ENCODE data around the gene SSR1. TPM values are rescaled to one million over a fixed set of nuclear protein-coding genes. Genes with fewer than 3 reads are reported as not detected.

SSR1 gene
- total RNA-seq, 1 donor from 2014 or later, result 183 TPM

DNA sequence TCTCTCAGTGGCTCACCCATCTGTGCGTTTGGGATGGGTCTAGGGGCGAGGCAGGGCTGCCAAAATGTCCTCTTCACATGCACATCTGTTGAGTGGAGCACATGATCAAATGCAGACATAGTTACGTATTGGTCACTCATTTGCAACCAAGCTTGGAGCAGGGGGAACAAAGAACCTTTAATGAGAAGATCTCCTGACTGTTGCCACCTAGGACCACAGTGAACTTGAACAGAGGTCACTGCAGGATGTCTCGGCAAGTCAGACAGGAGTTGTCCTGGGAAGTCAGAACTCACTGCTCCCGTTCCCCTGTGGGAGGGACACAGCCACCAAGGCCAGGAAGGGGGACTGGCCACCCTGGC, 73.4 kb downstream of the SSR1 start:
- Mint-ChIP-seq H3K9me3 (ENCODE audit: unreplicated experiment) (no peaks in the 10 kb centered on the region), H3K27ac (ENCODE audit: unreplicated experiment) (no peak overlapping the region), H3K4me1 (ENCODE audit: unreplicated experiment) (peaks cover 29% of the 10 kb centered on the region), H3K4me3 (ENCODE audit: unreplicated experiment) (no peak overlapping the region), H3K36me3 (ENCODE audit: unreplicated experiment) (peaks cover 12% of the 10 kb centered on the region), H3K27me3 (ENCODE audit: unreplicated experiment) (no peaks in the 10 kb centered on the region)
- DNase-seq (ENCODE audit: extremely low spot score, unreplicated experiment), result no peak
- TF ChIP-seq, protein P1, sequence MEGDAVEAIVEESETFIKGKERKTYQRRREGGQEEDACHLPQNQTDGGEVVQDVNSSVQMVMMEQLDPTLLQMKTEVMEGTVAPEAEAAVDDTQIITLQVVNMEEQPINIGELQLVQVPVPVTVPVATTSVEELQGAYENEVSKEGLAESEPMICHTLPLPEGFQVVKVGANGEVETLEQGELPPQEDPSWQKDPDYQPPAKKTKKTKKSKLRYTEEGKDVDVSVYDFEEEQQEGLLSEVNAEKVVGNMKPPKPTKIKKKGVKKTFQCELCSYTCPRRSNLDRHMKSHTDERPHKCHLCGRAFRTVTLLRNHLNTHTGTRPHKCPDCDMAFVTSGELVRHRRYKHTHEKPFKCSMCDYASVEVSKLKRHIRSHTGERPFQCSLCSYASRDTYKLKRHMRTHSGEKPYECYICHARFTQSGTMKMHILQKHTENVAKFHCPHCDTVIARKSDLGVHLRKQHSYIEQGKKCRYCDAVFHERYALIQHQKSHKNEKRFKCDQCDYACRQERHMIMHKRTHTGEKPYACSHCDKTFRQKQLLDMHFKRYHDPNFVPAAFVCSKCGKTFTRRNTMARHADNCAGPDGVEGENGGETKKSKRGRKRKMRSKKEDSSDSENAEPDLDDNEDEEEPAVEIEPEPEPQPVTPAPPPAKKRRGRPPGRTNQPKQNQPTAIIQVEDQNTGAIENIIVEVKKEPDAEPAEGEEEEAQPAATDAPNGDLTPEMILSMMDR (IDR thresholded peaks at IDR 0.05), result no peak

DNA sequence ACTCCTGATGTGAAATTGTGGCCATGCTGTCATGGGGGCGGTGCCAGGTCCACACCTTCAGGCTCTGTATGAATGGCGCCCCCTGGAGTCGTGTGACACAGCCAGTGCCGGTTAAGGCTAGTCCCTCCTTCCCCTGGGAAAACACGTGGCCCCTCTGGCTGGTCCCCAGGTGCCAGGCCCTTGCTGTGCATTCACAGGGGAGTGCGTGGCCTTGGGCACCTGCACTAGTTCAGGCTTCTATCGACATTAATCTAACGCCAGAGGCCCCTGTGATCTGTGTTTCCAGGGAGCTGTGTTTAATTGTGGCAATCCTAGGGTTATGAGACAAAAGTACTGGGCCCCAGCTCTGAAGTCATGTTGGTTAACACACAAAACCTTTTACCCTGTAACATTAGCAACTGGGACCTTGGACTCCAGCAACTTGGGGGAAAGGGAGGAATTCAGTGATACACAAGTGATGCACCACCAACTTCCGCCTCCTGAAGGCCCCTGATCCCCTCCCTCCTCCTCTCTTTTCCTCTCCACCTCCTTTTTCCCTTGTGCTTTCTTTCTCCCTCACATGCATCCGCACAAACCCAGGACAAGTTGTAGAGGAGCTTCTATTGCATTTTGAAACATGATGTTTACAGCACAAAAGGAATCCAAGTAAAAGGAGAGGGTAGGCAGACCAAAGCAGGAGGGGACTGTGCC, 74.0 kb downstream of the SSR1 start:
- Mint-ChIP-seq H3K4me3 (ENCODE audit: unreplicated experiment) (no peak overlapping the region), H3K36me3 (ENCODE audit: unreplicated experiment) (peaks cover 17% of the 10 kb centered on the region), H3K27ac (ENCODE audit: unreplicated experiment) (no peak overlapping the region), H3K9me3 (ENCODE audit: unreplicated experiment) (no peaks in the 10 kb centered on the region), H3K27me3 (ENCODE audit: unreplicated experiment) (no peaks in the 10 kb centered on the region), H3K4me1 (ENCODE audit: unreplicated experiment) (peaks cover 29% of the 10 kb centered on the region)
- DNase-seq (ENCODE audit: extremely low spot score, unreplicated experiment), result no peak
- TF ChIP-seq, protein P1 (IDR thresholded peaks at IDR 0.05), result peak; percentile 63

DNA sequence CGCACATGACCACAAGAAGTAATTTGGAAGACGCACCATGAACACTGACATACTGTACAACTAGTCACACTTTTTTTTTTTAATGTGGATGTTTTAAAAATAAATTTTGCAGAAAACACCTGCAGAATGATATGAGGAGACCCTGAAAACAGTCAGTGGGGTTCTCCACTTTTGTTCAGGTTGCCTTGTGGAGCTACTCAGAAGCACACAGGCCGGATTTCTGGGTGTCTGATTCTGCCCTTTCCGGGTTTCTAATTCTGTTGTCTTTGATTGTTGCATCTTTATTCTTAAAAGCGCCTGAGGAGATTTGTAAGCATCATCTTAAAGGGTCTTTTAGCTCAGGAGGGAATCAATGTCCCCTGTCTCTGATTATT, 74.5 kb downstream of the SSR1 start:
- Mint-ChIP-seq H3K9me3 (ENCODE audit: unreplicated experiment) (no peaks in the 10 kb centered on the region), H3K4me1 (ENCODE audit: unreplicated experiment) (peaks cover 26% of the 10 kb centered on the region), H3K4me3 (ENCODE audit: unreplicated experiment) (no peak overlapping the region), H3K36me3 (ENCODE audit: unreplicated experiment) (peaks cover 15% of the 10 kb centered on the region), H3K27ac (ENCODE audit: unreplicated experiment) (no peak overlapping the region), H3K27me3 (ENCODE audit: unreplicated experiment) (no peaks in the 10 kb centered on the region)
- TF ChIP-seq, protein P1 (IDR thresholded peaks at IDR 0.05), result no peak
- no peak for DNase-seq (ENCODE audit: extremely low spot score, unreplicated experiment)

DNA sequence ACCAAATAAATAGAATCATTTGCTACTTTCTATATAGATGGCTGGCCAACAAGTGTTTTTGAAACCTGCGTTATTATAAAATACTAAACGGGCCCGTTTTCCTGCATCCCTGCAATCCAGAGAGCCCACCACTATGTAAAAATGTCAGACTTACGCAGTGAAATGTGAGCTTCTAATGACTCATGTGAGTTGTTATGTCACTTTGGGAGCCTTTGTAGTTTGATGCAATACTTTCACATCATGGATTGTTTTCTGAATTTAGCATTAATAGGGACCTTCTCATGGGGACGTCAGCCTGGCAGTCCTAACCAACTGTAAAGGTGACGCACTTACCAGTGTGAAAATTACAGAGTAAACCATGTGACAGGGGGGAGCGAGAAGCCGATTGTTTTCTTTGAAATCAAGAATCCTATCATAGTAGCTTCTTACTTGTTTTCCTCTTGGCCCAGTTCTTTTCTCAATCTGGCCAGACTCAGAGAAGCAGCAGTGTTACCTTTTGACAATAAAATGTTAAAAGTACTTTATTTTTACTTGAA, 75.3 kb downstream of the SSR1 start:
- H3K4me1 Mint-ChIP-seq (ENCODE audit: unreplicated experiment), result peaks cover 18% of the 10 kb centered on the region
- H3K4me3 Mint-ChIP-seq (ENCODE audit: unreplicated experiment), result no peak overlapping the region
- H3K36me3 Mint-ChIP-seq (ENCODE audit: unreplicated experiment), result peaks cover 15% of the 10 kb centered on the region
- H3K27me3 Mint-ChIP-seq (ENCODE audit: unreplicated experiment), result no peaks in the 10 kb centered on the region
- H3K27ac Mint-ChIP-seq (ENCODE audit: unreplicated experiment), result no peak overlapping the region
- DNase-seq (ENCODE audit: extremely low spot score, unreplicated experiment), result no peak
- no peaks in the 10 kb centered on the region for H3K9me3 Mint-ChIP-seq (ENCODE audit: unreplicated experiment)
- TF ChIP-seq, protein P1 (IDR thresholded peaks at IDR 0.05), result no peak

DNA sequence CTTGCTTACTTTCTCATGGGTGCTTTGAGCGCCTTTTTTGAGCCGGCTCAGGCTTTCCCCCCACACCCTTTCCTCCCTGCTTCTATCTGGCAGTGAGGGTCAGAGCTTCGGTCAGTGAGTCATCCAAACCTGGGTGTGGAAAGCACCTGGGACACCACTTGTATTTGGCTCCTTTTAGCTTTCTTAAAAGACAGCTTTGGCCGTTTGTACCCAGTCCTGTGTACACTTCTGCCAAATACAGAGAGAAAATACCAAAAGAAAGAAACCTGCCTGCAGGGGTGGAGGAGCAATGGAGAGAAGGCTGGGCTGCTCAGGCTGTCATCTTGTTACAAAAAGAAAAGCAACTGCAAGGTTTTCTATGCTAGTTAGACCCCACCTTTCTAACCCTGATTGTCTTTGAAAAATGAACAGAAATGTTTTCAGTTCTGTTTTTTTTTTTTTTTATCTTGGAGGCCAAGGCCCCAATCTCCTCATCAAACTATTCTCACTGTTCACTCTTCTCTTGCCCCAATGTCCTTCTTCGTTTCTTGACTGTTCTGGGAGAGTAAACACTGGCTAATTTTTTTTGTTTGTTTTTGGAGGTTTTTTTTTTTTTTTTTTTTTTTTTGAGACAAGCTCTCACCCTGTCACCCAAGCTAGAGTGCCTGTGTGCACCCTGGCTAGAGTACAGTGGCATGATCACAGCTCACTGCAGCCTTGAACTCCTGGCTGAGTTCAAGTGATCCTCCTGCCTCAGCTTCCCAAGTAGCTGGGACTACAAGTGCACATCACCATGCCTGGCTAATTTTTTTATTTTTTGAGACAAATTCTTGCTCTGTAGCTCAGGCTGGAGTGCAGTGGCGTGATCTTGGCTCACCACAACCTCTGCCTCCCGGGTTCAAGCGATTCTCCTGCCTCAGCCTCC, 76.4 kb downstream of the SSR1 start:
- peaks cover 21% of the 10 kb centered on the region for H3K36me3 Mint-ChIP-seq (ENCODE audit: unreplicated experiment)
- TF ChIP-seq, protein P1 (IDR thresholded peaks at IDR 0.05), result no peak
- H3K4me1 Mint-ChIP-seq (ENCODE audit: unreplicated experiment), result peaks cover 10% of the 10 kb centered on the region
- H3K9me3 Mint-ChIP-seq (ENCODE audit: unreplicated experiment), result no peaks in the 10 kb centered on the region
- no peaks in the 10 kb centered on the region for H3K27me3 Mint-ChIP-seq (ENCODE audit: unreplicated experiment)
- no peak for DNase-seq (ENCODE audit: extremely low spot score, unreplicated experiment)
- H3K27ac Mint-ChIP-seq (ENCODE audit: unreplicated experiment), result no peak overlapping the region
- H3K4me3 Mint-ChIP-seq (ENCODE audit: unreplicated experiment), result no peak overlapping the region
